HG03520 (cell line): ENCODE data around the gene RASGEF1C.
"Not testable (repeated sequence)": the region's sequence is repeated elsewhere in the genome, so short reads cannot be mapped to it uniquely, and the experiment has no call there.

Source experiments
- ATAC-seq: cut with Tn5 transposase; IDR thresholded peaks from one replicate; pipeline ENCODE4 v1.9.1; 2021; ENCODE audit warnings: mild to moderate bottlenecking, moderate library complexity; ENCODE audit not compliant: unreplicated experiment

Gene RASGEF1C

DNA sequence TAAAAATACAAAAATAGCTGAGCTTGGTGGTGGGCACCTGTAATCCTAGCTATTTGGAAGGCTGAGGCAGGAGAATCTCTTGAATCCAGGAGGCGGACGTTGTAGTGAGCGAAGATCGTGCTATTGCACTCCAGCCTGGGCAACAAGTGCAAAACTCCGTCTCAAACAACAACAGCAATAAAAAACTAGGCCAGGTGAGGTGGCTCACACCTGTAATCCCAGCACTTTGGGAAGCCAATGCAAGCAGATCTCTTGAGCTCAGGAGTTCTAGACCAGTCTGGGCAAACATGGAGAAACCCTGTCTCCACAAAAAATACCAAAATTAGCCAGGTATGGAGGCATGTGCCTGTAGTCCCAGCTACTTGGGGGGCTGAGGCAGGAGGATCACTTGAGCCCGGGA lies 84.3 kb downstream of the RASGEF1C start:
- not testable (repeated sequence) for ATAC-seq

- ATAC-seq = no peak
Measured at GRCh38 chr5:180122875-180123274, 86.1 kb downstream of the RASGEF1C start.

DNA sequence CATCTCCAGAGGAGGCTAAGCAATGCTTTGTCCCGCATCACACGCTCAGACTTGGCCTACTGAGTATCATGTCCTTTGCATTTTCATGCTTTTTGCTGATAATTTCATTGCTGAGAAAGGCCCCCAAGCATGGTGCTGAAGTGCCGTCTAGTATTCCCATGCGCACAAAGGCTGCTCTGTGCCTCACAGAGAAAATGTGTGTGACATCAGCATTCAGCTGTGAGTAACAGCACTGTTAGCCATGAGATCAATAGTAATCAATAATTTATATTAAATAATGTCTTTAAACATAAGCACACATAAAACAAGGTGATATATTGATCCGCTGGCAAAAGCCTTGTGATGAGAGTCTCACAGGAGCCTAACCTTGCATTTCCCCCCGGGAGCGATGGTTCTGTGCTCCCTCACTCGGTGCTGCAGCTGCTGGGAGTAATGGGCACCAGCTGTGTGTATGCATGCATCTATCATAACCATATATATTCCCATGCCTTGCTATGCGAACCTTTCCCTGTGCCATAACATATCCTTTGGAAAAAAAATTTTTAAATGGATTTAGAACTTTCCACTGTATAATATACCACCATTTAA lies 87.1 kb downstream of the RASGEF1C start:
- ATAC-seq = no peak

- no peak for ATAC-seq
Measured at GRCh38 chr5:180120237-180121101, 88.5 kb downstream of the RASGEF1C start.

DNA sequence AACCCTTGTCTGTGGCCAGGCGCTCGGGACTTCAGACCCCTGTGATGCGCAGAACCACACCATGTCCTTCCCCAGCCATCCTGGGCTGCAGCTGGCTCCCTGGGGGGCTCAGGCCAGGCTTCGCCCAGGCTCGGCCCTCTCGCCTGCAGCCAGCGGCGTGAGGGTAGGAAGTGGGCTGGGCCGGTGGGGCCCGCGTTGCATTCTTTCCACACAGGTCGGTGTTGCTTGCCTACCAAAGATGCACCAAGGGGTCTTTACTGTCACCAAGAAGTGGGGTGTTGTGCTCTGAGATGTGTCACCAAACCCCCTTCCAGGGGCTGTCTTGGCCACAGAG lies 89.1 kb downstream of the RASGEF1C start:
- no peak for ATAC-seq

- no peak for ATAC-seq
Measured at GRCh38 chr5:180119031-180119902, 89.7 kb downstream of the RASGEF1C start.

DNA sequence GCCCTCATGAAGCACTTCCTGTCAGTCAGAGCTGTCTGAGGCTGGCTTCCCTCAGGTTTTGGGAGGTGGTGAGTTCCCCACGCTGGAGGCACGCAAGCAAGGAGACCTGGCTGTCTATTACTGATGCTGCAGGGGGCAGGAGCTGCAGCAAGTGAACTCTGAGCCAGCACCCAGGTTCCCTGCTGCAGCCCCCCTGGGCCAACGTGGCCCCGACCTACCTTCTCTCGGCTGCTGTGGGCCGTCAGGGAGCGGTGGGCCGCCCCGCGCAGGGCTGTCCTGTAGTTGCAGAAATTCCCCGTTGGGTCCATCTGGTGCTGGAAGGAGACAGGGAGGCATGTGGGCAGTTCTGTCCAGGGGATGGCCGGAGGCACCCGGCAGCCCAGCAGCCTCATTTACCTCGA lies 90.6 kb downstream of the RASGEF1C start:
- no peak for ATAC-seq

GRCh38 chr5:180117000-180117725 lies 91.8 kb downstream of the RASGEF1C start:
- no peak for ATAC-seq

- no peak for ATAC-seq
Measured at GRCh38 chr5:180116077-180116999, 92.7 kb downstream of the RASGEF1C start.

DNA sequence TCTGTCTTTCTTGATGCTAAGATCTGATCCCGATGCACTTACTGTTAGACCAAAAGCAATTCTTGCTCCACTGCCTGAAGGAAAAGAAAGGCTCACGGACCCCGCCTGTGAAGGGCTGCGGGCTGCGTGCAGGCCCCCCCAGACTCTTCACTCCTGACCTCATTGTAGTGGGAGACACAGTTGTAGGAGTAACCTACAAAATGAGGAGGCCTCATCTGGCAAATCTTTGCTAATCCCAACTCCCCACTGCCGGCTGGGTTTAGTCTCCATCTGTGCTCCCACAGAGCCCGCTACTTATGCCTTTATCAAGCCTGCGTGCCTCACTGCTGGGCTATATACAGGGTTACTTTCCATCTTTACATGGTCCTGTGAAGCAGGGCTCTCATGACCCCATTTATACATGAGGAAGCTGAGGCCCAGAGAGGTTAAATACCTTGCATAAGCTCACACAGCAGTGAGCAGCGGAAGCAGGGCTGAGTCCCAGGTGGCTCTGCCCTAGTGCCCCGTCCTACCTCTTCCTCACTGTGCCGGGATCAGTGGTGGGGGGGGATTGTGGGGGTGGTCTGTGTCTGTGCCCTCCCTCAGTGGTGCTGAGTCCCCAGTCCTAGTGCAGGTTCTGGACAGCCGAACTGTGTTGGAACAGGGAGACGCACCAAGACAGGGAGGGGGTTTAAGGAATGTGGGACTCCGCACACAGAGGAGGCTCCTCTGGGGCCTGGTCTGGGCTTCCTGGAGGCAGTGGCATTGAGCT lies 93.5 kb downstream of the RASGEF1C start:
- ATAC-seq = no peak

DNA sequence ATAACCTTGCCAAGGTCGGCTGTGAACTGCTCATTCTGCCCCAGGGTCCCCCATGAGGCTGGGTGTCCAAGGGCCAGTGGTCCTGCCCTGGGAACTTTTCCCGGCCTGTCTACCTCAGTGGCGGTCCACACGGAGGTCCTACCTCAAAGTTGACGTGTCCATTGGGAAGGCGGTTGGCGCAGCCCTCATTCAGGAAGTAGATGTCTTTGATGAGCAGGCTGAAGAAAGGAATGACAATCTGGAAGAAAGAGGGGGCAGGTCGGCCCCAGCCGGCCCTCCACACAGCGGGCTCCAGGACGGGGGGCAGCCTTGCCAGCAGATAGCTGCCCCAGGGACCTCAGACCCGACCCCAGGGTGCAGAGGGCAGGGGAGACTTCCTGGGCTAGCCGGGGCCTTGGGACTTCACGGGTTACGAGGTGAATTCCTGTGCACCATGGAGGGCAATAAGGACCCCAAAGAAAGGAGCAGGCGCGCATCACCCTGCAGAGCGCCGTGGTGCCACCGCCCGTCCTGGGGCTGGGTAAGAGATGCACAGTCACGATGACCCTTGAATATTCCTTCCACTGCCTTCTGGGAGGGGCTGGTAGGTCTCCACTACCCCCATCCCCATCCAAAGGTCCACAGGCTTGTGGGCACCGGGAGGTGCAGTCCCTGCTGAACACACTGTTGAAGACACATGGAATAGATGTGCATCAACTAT lies 94.6 kb downstream of the RASGEF1C start:
- ATAC-seq = no peak

DNA sequence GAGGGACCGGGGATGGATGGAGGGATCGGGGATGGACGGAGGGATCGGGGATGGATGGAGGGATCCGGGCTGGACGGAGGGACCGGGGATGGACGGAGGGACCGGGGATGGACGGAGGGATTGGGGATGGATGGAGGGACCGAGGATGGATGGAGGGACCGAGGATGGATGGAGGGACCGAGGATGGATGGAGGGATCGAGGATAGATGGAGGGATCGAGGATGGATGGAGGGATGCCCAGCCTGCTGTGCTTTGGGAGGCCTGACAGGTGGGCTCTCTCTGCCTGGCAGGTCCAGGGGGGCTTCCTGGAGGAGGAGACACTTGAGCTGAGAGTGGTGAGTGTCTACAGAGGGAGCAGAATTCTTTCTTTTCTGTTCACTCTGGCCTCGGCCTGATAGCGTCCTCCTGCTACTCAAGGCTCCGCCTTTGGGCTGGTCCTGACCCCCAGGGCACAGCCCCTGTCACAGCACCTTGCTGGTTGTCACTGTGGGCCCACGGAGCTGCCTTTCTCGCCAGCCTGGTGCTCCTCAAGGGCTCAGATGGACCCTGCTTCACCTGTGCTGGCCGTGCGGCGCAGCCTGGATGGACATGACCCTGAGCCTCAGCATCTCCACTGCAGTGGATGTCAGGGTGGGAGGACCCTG lies 95.2 kb downstream of the RASGEF1C start:
- no peak for ATAC-seq

DNA sequence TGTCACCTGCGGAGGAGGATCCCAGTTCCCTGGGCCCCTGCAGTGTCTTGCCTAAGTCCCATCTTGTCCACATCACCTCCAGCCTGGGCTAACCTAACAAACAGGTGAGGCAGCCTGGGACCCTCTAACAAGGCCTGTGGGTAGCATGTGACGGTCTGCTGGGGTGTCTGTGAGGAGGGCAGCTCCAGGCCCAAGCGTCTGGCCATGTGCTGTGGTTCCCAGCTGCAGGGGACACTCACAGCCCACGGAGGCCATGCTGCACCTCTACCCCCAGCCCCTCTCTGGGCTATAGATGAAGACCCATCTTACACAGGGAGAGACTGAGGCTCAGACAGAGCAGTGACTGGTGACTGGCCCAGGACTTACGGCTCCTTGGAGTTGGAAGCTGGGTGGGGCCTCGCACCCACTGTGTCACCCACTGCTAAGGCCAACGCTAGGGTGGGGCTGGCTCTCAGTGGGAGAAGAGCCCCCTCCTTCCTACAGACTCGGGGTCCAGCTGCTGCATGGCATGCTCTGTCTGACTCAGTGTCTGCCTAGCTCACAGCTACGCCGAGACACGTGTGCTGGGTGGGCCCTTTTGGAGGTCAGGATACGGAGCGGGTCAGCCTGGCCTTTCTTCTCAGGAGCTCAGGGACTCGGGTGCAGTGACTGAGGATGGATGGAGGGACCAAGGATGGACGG lies 96.7 kb downstream of the RASGEF1C start:
- no peak for ATAC-seq

DNA sequence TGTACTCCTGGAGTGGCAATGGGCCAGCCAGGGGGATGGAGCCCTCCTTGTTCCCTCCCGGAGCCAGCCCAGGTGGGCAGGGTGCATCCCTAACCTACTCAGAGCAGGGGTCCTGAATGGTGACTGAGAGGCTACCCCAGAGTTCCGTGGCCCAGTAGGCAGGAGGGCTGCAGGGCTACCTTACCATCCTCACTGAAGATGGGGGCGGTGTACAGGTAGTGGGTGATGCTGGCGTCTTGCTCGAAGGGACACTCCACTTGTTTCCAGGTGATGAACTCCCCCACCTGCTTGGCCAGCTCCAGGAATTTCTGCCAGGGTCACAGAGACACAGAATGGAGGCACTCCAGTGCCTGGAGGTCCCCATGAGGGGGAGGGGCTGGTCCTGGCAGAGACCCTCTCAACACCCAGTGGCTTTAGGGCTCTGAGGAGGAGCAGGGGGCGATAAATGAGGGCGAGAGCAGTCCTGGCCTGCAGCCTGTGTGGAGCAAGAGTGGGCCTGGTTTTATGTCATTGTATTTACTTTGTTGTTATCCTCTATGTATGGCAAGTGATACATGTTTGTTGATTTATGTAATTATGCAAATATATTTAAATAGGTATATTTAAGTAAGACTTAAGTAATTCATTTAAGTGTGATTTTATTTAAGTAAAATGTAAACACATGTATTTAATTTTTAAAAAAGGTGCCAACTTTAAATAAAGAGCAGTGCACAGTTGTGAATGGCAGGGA lies 97.6 kb downstream of the RASGEF1C start:
- ATAC-seq = no peak

DNA sequence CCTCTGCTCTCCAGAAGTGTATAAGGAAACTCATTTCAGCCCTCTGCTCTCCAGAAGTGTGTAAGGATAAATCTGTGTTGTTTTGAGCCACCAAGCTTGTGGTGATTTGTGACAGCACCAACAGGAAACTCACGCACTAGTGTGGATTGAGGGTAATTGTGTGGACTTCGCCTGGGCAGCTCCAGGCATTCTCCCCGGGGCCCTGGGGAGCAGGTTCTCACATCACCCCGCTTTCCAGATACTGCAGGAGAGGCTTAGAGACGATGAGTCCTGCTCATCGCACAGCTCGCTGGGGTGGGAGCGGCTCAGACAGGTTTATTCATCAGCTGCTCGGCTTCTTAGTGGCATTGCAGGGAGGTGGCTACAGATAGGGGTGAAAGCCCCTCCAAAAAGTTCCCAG lies 99.1 kb downstream of the RASGEF1C start:
- no peak for ATAC-seq

DNA sequence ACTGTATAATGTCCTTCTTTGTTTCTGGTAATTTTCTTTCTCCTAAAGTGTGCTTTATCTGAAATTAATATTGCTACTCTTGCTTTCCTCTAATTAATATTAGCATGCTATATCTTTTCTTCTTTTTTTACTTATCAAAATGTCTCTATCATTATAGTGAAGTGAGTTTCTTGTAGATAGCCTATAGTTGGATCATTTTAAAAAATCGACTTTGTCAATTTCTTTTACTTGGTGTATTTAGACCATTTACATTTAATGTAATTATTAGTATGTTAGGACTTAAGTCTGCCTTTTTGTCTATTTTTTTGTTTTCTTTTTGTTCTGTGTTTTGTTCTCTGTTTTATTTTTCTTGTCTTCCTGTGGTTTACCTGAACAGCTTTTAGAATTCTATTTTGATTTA lies 102.0 kb downstream of the RASGEF1C start:
- ATAC-seq = no peak

GRCh38 chr5:180105827-180106312 lies 103.1 kb downstream of the RASGEF1C start:
- no peak for ATAC-seq
